GM21367 (cell line): Measurements from ENCODE around the gene EDN2.

Experiments
- ATAC-seq: cut with Tn5 transposase; IDR thresholded peaks from one replicate; pipeline ENCODE4 v1.9.1; 2021; ENCODE audit not compliant: unreplicated experiment

EDN2 gene

GRCh38 chr1:41484402-41485241 lies at the start of gene EDN2:
TSS of gene EDN2 (minus strand) at chr1:41484683. CDS start at chr1:41484601, 82 bp downstream.
- no peak for ATAC-seq

- no peak for ATAC-seq
These were observed 49.2 kb upstream of the EDN2 start for GRCh38 chr1:41533731-41534080.

- ATAC-seq: no peak
These were observed 48.7 kb upstream of the EDN2 start for GRCh38 chr1:41533016-41533730.

GRCh38 chr1:41532206-41532975 lies 47.9 kb upstream of the EDN2 start:
- ATAC-seq: no peak

GRCh38 chr1:41530411-41530810 lies 45.9 kb upstream of the EDN2 start:
- ATAC-seq: no peak

- ATAC-seq: no peak
These were observed 45.3 kb upstream of the EDN2 start for GRCh38 chr1:41529621-41530395.

- ATAC-seq: no peak
These were observed 44.5 kb upstream of the EDN2 start for GRCh38 chr1:41528726-41529605.

GRCh38 chr1:41528106-41528505 lies 43.6 kb upstream of the EDN2 start:
- no peak for ATAC-seq

GRCh38 chr1:41526956-41527561 lies 42.6 kb upstream of the EDN2 start:
- no peak for ATAC-seq

- ATAC-seq: no peak
These were observed 41.6 kb upstream of the EDN2 start for GRCh38 chr1:41525891-41526587.

GRCh38 chr1:41524676-41525675 lies 40.5 kb upstream of the EDN2 start:
- no peak for ATAC-seq

- no peak for ATAC-seq
These were observed 39.6 kb upstream of the EDN2 start for GRCh38 chr1:41523949-41524675.

GRCh38 chr1:41523071-41523470 lies 38.6 kb upstream of the EDN2 start:
- no peak for ATAC-seq

- no peak for ATAC-seq
These were observed 37.3 kb upstream of the EDN2 start for GRCh38 chr1:41521766-41522165.

GRCh38 chr1:41520951-41521752 lies 36.7 kb upstream of the EDN2 start:
- no peak for ATAC-seq

- no peak for ATAC-seq
These were observed 35.2 kb upstream of the EDN2 start for GRCh38 chr1:41519667-41520066.
